Mononuclear cell (primary cell): ENCODE results near the gene IL17RC. TPM values are rescaled to one million over a fixed set of nuclear protein-coding genes. Genes with fewer than 3 reads are reported as not detected.
"Not testable (repeated sequence)": the region's sequence is repeated elsewhere in the genome, so short reads cannot be mapped to it uniquely, and the experiment has no call there.

Experiments
- H3K27me3 ChIP-seq: 2 replicates; pipeline ENCODE4 v1.6.0; 2011; ENCODE audit warnings: low read length, control low read depth; ENCODE audit not compliant: insufficient read depth
- H3K4me1 ChIP-seq: 2 replicates; pipeline ENCODE4 v1.5.1; 2011; ENCODE audit warnings: mild to moderate bottlenecking, low read length, control low read depth; ENCODE audit not compliant: insufficient read depth
- H3K4me3 ChIP-seq: 2 replicates; pipeline ENCODE4 v1.5.1; 2011; ENCODE audit warnings: mild to moderate bottlenecking, low read length, moderate library complexity
- H3K9me3 ChIP-seq: 2 replicates; pipeline ENCODE4 v1.5.1; 2011; ENCODE audit warnings: low read depth, mild to moderate bottlenecking, control low read depth, low read length
- total RNA-seq: library from RNA; depleted of rRNA; stranded (reverse); fragments of >200 nt; gene quantifications from one replicate; pipeline ENCODE4 v1.2.3, GENCODE V29; 2012

IL17RC gene
- total RNA-seq, 1 donor: 2.7 TPM

DNA sequence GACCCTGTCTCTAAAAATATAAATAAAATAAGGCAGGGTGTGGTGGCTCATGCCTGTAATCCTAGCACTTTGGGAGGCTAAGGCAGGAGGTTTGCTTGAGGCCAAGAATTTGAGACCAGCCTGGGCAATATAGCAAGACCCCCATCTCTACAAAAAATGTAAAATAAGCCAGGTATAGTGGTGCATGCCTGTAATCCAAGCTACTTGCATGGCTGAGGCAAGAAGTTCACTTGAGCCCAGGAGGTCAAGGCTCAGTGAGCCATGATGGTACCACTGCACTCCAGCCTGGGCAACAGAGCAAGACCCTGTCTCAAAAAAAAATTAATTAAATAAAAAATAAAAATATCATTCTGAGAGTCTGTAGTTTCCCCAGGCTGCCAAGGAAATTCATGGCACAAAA lies 30.6 kb upstream of the IL17RC start:
- Histone ChIP-seq H3K9me3 (no peaks in the 10 kb centered on the region), H3K4me1 (peaks cover 9% of the 10 kb centered on the region), H3K4me3 (no peak overlapping the region), H3K27me3 (no peaks in the 10 kb centered on the region)

GRCh38 chr3:9887480-9887879 lies 29.4 kb upstream of the IL17RC start:
- Histone ChIP-seq H3K27me3 (no peaks in the 10 kb centered on the region), H3K4me3 (no peak overlapping the region), H3K4me1 (peaks cover 20% of the 10 kb centered on the region), H3K9me3 (no peaks in the 10 kb centered on the region)

- H3K9me3 ChIP-seq: no peaks in the 10 kb centered on the region
- H3K4me3 ChIP-seq: no peak overlapping the region
- H3K4me1 ChIP-seq: peaks cover 29% of the 10 kb centered on the region
- no peaks in the 10 kb centered on the region for H3K27me3 ChIP-seq
Observed at GRCh38 chr3:9888540-9888939, 28.4 kb upstream of the IL17RC start.

DNA sequence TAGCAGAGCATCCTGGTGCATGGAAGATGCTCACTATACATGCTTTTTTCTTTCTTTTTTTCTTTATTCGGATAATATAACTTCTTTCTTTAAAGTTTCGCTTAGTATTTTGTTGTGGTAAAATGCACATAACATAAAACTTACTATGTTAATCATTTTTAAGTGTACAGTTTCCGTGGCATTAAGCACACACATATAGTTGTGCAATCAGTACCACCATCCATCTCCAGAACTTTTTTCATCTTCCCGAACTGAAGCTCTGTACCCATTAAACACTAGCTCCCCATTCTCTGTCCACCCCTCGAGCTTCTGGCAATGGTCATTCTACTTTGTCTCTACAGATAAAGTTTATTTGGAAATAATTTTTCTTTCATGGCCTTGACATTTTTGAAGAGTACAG lies 27.5 kb upstream of the IL17RC start:
- no peaks in the 10 kb centered on the region for H3K27me3 ChIP-seq
- peaks cover 31% of the 10 kb centered on the region for H3K4me1 ChIP-seq
- no peaks in the 10 kb centered on the region for H3K9me3 ChIP-seq
- no peak overlapping the region for H3K4me3 ChIP-seq

GRCh38 chr3:9890249-9891071 lies 26.4 kb upstream of the IL17RC start, which contains the start of gene JAGN1:
Gene JAGN1 (plus strand): TSS chr3:9890610. CDS start chr3:9890723, 113 bp downstream.
- H3K4me3 ChIP-seq: peak within 1 kb of the TSS; percentile 98
- no peaks in the 10 kb centered on the region for H3K9me3 ChIP-seq
- H3K4me1 ChIP-seq: peaks cover 34% of the 10 kb centered on the region
- no peaks in the 10 kb centered on the region for H3K27me3 ChIP-seq

- Histone ChIP-seq H3K4me3 (peak overlapping the region; percentile 98), H3K9me3 (no peaks in the 10 kb centered on the region)
Observed at GRCh38 chr3:9891072-9891622, 25.8 kb upstream of the IL17RC start.

DNA sequence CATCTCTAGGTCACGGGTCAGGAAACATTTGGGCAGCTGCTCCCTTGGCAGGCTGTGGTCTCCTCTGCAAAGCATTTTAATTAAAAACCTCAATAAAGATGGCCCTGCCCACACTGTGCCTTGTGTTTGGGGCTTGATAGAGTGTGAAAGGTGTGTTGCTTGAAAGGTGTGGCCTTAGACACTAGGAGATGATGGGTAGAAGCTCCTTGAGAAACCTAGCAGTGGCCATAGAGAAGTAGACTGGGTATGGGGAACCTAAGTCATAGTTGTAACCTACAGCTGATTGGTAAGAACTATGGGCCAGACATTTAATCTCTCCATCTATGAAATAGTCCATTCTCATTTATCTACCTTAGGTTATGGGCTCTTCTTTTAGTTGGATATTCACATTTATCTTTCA lies 23.2 kb upstream of the IL17RC start:
- H3K4me3 ChIP-seq: no peak overlapping the region
- no peaks in the 10 kb centered on the region for H3K9me3 ChIP-seq
- H3K27me3 ChIP-seq: no peaks in the 10 kb centered on the region
- H3K4me1 ChIP-seq: peaks cover 34% of the 10 kb centered on the region

More at GRCh38 chr3:9891072-9891622, 25.8 kb upstream of the IL17RC start:
- H3K27me3 ChIP-seq: no peaks in the 10 kb centered on the region
- H3K4me1 ChIP-seq: peaks cover 34% of the 10 kb centered on the region

GRCh38 chr3:9895715-9896114 lies 21.2 kb upstream of the IL17RC start:
- H3K4me3 ChIP-seq: not testable (repeated sequence)

GRCh38 chr3:9896755-9897407 lies 20.0 kb upstream of the IL17RC start:
- peaks cover 22% of the 10 kb centered on the region for H3K4me1 ChIP-seq
- not testable (repeated sequence) for H3K27me3 ChIP-seq, H3K9me3 ChIP-seq, H3K4me3 ChIP-seq

More at GRCh38 chr3:9895715-9896114, 21.2 kb upstream of the IL17RC start:
- H3K4me1 ChIP-seq: peaks cover 30% of the 10 kb centered on the region
- H3K9me3 ChIP-seq, H3K27me3 ChIP-seq: not testable (repeated sequence)

DNA sequence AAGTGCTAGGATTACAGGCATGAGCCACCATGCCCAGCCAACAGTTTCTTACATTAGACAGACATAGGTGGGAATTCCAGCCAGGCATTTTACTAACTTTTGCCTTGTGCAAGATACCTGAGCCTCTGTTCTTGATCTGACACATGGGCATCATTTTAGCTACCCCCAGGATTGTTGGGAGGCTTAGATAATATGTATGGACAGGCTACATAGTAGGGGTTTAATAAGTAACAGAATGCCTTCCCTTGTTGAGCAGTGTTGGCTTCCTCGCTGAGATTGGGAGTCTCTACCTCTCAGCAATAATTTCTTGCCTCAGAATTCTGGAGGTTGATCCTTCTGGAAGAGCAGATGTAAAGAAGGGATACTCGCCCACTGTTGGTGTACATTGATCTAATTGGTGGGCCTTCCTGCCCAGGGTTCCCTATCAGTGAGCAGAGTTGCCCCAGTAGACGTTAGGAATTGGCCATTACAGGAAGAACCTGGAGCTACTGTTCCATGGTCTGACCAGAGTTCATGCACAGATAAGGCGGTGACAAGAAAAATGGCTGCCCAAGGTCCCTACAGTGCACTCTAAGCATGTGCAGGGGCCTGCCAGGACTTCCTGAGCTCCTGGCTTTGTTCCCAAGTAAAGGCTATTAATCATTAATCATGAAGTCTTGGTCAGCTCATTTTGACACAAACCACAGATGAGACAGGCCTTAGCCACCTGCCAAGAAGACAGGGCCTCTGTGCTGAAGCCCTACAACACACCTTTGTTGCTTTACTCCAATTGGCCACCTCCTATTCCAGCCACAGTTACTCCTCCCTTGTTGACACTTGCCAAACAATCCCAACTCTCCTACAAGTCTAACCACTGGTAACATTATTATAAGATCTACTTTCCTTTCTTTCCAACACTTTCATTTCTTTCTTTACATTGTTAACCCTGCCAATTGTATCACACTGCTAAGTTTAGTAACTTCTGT lies 19.2 kb upstream of the IL17RC start:
- H3K27me3 ChIP-seq: no peaks in the 10 kb centered on the region
- peaks cover 25% of the 10 kb centered on the region for H3K4me1 ChIP-seq
- no peaks in the 10 kb centered on the region for H3K9me3 ChIP-seq
- no peak overlapping the region for H3K4me3 ChIP-seq

- H3K9me3 ChIP-seq: no peaks in the 10 kb centered on the region
Observed at GRCh38 chr3:9898467-9899241, 18.2 kb upstream of the IL17RC start.

GRCh38 chr3:9899289-9899791 lies 17.6 kb upstream of the IL17RC start:
- H3K27me3 ChIP-seq: no peaks in the 10 kb centered on the region
- H3K9me3 ChIP-seq: no peaks in the 10 kb centered on the region
- H3K4me1 ChIP-seq: peaks cover 21% of the 10 kb centered on the region
- no peak overlapping the region for H3K4me3 ChIP-seq

More at GRCh38 chr3:9898467-9899241, 18.2 kb upstream of the IL17RC start:
- H3K4me1 ChIP-seq: peaks cover 23% of the 10 kb centered on the region
- no peaks in the 10 kb centered on the region for H3K27me3 ChIP-seq
- H3K4me3 ChIP-seq: no peak overlapping the region

GRCh38 chr3:9900965-9901415 lies 15.9 kb upstream of the IL17RC start:
- H3K9me3 ChIP-seq, H3K4me3 ChIP-seq, H3K27me3 ChIP-seq: not testable (repeated sequence)
- peaks cover 18% of the 10 kb centered on the region for H3K4me1 ChIP-seq

DNA sequence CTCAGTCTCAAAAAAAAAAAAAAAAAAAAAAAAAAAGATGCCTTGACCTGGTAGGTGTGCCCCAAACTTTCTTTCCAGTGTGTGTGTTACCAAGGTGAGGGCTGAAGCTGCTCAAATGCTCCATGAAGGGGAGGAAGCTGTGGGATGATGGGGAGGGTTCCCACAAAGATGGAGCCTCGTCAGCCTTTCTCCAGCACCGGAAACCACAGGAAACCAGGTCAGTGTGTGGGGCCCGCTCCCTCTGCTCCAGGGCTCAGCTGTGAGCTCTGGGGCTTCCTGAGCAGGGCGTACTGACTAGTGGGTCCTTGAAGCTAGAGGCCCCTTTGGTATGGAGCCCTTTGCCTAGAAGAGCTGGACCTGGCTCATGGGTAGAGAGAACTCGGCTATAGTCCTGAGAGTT lies 14.9 kb upstream of the IL17RC start:
- no peak overlapping the region for H3K4me3 ChIP-seq
- peaks cover 18% of the 10 kb centered on the region for H3K4me1 ChIP-seq
- no peaks in the 10 kb centered on the region for H3K27me3 ChIP-seq
- no peaks in the 10 kb centered on the region for H3K9me3 ChIP-seq
